ENCODE data around the gene TSPO.
A peak's percentile ranks its signal among the peaks of the same experiment; 100 is the strongest.
"Not testable (repeated sequence)": the region's sequence is repeated elsewhere in the genome, so short reads cannot be mapped to it uniquely, and the experiment has no call there.

TSPO gene

DNA sequence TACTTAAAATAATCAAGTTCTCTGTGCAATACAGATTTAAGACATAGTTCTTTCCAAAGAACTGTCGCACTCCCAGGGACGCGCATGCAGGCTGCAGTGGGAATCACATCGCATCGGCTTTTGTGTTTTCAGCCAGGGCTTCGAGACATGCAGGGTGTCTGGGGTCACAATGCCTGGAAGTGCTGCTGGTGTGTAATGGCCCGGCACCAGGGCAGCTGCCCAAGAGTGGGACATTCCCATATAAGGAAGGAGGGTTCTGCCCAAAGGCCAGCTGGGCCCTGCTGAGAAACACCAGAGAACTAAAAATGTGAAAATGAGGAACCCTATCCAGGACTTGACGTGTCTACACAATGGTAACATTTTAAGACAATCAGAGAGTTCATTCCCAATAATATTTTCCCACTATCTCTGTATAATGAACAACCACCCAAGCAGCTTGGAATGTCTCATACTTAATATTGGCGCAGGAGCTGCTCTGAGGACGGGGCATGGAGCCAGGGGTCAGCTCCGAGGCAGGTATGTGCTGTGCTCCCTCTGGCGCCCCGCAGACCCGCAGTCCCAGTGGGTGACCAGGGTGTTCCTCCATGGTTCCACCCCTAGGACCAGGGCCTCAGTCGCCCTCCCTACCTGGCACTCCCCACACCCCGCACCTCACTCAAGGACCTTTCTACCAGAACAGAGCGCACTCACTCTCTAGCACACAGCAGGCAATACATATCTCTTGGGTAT lies 19.4 kb upstream of the TSPO start:
- no peak for DNase-seq (ENCODE audit: low read depth)

DNA sequence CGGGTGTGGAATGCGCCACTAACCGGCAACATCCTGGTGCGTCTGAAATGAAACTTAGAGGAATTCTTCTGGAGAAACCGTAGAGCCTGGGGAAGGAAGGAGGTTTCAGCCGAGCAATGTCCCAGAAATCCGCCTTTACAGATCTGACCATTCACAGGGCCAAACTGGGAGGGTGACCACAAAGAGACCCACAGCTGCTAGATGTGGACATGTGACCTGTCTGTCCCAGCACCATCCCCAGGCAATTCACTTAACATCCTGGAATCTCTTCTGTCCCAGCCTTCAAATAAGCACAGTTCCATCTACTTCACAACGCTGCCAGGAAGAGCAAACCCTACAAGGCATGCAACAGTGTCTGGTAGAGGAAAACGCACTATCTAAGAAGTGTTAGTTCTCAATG lies 18.0 kb upstream of the TSPO start:
- DNase-seq (ENCODE audit: low read depth) = no peak

DNA sequence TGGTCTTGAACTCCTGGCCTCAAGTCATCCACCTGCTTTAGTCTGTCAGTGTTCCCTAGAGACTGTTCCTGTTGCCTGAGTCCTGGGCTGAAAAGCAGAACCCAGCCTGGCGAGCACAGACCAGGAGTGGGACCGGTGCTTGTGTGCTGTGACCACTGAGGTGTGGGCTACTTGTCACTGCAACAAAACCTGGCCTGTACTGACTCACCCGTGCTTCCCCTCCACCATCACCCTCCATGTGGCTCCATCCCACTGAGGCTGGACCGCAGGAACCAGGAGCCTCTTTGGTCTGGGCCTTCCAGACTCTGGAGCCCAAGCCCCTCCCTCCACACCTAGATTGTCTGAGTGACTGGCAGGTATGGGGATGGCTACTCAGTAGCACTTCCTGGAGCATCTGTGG lies 16.8 kb upstream of the TSPO start:
- DNase-seq (ENCODE audit: low read depth) = no peak

DNA sequence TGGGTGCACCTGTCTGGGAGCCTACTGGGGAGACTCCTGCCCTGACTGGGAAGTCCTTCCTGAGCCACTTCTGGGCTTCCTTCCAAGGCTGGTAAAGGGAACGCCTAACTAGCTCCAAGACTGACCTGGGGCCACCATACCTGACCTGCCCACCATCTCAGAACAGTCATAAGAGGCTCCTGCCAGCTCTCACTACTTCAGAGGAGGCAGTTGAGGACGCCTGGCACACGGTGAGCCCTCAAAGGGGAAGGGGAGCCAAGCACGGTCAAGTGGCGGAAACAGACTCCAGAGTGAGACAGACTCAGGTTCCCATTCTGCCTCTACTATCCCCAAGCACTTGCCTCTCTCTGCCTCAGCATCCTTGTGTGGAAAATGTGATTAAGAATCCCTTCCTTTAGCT lies 15.8 kb upstream of the TSPO start:
- DNase-seq (ENCODE audit: low read depth) = no peak

DNA sequence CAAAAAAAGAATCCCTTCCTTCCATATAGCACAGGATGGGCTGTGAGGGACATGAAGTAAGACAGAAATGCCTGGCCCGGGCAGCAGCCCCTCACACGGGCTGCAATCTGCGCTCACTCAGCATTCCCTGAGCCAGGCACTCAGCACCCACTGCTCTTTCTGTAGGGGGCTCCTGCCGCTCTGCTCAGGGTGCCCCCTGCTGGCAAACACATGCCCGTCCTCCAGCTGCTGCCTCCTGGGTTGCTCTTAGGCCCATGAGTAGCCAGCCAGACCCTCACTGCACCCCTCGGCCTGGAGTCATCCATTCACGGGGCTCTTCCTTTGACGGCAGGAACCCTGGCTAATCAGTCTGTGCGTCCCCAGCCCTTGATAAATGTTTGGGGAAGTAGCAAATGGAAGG lies 15.1 kb upstream of the TSPO start:
- peak; percentile 18 for DNase-seq (ENCODE audit: low read depth)

DNA sequence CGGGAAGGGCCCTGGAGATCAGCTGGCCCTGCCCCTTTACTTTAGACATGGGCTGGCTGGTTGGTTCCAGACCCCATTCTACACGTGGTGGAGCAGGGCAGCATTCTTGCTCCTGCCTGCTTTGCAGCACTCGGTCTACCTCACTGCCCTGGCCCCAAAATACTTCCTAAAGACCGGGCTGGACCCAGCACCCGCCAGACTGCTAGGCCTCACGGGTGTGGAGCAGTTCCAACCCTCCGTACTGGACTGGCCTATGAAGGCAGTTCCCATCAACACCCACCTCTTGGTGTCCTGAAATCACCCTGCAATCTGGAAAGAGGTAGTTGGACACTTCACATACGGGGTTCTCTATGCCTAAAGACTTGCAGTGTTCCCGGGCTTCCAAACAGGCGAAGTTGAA lies 14.6 kb upstream of the TSPO start:
- DNase-seq (ENCODE audit: low read depth) = no peak

DNA sequence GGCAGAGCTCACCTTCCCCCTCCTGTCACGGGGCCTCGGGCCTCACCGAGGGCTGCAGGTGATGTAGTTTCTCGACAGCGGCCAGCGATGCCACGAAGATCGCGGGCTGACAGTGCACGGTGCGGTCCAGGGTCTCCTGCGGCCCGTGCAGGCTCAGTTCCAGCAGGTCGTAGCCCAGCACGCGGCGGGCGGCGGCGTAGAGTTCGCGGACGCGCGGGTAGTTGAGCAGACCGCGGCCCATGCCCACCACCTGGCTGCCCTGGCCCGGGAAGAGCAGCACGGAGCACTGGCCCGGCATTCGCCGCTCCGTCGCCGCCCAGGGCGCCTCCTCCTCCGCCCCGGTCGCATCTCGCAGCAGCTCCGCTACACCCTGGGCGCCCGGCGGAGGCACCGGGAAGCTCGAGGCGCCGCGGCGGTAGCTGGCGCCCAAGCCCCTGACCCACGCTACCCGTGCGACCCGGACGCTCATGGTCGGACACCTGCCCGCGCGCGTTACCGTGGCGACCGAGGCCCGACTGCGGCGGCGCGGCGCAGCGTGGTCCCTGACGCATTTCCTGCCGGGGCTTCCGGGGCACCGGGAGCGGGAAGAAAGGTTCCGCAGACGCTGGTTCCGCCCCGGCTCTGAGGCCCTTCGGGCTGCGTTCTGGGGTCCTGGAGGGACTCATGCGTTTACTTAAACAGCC lies 8.3 kb upstream of the TSPO start, which contains the start of gene MCAT:
Gene MCAT (minus strand): TSS at position 519 of the 683 bp plus-strand sequence. CDS start 50 bp downstream, at position 469.
- peak; percentile 85 for DNase-seq (ENCODE audit: low read depth)

DNA sequence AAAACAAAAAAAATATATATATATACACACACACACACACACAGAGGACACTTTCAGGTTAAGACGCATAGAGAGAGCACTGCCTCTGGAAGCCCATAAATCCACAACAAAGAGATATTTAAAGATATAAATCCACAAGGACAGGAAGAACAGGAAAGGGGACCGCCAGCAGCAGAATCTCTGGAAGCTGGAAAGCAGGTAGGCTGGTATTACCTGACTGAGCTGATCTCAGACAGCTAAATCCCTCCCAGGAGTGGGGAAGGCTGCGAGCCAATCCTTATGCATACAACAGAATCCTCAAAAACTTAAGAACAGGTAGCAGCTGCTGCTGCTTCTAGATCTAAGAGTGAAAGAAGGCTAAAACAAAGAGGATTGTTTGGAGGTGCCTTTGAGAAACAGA lies 6.4 kb upstream of the TSPO start:
- no peak for DNase-seq (ENCODE audit: low read depth)

DNA sequence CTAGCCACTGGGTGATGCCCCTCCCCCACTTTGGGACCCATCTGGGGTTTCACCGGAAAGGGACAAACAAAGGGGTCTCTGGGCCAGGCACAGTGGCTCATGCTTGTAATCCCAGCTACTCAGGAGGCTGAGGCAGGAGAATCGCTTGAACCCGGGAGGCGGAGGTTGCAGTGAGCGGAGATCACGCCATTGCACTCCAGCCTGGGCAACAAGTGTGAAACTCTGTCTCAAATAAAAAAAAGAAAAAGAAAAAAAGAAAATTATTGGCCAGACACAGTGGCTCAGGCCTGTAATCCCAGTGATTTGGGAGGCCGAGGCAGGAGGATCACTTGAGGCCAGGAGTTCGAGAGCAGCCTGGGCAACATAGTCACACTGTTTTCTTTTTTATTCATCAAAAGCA lies 6.0 kb upstream of the TSPO start:
- DNase-seq (ENCODE audit: low read depth) = not testable (repeated sequence)

DNA sequence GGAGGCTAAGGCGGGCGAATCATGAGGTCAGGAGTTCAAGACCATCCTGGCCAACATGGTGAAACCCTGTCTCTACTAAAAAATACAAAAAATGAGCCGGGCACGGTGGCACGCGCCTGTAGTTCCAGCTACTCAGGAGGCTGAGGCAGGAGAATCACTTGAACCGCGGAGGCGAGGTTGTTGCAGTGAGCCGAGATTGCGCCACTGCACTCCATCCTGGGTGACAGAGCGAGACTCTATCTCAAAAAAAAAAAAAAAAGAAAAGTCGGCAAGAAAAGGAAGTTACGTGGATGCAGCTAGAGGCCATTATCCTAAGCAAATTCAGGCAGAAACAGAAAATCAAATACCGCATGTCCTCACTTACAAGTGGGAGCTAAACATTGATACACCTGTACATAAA lies 5.0 kb upstream of the TSPO start:
- DNase-seq (ENCODE audit: low read depth) = not testable (repeated sequence)

DNA sequence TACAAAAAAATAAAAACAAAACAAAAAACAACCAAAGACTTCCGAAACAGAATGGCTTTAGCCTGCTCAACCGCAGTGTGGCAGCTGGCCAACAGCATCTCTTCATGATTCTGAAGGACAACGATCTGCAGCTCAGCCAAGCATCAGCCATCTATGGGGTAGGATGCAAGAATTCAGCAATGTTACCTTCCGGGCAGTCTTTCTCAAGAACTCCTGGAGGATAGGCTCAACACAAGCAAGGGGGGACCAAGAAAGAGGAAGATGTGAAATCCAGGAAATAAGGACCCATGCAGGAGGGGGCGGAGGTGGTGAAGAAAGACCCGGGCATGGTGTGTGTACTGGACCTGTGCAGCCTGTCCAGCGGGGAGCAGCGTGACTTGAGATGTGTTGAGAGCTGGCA lies 3.5 kb upstream of the TSPO start:
- DNase-seq (ENCODE audit: low read depth) = no peak

DNA sequence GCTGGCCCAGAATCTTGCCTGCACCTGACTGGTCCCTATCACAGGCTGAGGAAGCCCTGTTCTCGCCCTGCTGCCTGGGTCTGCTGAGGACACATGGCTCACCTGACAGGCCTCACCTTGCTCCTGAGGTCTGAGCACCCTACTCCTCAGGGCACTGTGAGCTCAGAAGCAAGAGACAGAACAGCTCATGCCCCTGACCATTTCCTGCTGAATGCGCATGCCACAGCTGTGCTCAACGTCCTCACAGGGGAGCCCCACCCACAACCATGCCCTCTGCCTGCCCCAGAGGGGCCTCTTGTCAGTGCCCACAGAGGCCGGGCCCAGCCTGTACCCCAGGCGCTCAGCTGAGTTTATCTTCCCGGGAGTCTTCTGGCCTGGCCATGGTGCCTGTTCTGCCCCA lies 2.8 kb upstream of the TSPO start:
- no peak for DNase-seq (ENCODE audit: low read depth)

DNA sequence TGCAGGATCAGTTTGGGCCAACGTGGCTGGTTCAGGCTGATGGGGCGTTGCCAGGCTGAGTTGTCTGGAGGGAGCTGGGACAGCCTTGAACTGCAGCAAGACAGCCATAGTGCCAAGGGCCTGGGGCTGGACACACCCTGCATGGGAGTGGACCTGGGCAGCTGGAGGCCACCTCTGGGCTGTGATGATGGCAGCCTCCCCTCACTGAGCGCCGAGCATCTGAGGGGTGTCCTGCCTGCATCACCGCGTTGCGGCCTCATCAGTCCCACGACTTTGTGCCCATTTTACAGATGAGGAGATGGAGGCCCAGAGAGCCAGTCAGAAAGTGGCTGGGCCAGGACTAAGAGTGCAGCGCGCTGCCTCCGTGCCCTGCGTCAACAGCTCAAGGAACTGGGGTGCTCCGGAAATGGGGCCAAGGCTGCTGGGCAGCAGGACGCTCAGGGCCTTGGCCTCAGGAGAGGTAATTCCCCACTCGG lies 590 bp upstream of the TSPO start:
- no peak for DNase-seq (ENCODE audit: low read depth)

DNA sequence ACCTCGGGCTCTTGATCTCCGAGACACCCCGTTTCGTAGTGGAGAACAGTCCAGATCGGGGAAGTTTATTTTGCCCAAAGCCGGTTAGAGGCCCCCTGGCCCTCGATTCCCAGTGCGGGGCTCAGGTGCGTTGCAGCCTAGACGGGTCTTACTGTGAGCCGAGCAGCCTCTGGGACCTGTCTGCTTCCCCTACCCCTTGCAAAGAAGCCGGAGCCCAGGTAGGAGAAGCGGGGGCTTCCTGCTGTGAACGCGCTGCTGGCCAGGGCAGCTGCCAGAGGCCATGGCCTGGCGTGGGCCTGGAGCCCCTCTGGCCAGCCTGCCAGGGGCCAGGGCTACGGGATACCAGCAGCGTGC lies 621 bp downstream of the TSPO start:
- DNase-seq (ENCODE audit: low read depth) = no peak

DNA sequence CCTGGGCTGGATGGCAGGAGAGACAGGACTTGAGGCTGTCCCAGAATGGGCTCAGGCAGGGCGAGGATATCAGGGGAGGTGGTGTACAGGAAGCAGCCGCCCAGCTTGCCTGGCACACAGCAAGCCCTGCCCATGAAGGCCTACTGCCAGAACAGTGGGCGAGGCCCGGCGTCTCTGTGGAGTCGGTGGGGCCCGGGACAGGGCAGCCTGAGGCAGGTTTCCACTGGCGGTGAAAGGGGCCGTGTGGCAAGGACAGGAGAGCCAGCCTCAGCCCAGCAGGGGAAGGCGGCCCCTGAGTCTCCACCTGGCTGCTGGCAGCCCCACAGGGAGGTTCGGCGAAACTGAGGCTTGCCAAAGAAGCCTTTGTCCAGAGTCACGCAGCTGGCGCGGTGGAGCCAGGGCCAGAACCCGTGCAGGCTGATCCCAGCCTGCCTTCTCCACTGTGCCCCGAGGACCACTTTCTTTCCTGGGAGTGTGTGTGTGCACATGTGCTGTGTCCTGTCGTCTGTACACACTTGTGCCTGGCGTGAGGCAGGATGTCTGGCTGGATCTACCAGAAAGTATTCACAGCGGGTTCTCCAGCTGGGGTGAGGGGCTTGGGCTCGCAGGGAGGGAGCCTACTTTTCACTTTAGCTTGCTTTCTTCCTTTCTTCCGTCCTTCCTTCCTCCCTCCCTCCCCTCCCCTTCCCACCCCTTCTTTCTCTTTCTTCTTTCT lies 1.2 kb downstream of the TSPO start:
- peak; percentile 48 for DNase-seq (ENCODE audit: low read depth)

DNA sequence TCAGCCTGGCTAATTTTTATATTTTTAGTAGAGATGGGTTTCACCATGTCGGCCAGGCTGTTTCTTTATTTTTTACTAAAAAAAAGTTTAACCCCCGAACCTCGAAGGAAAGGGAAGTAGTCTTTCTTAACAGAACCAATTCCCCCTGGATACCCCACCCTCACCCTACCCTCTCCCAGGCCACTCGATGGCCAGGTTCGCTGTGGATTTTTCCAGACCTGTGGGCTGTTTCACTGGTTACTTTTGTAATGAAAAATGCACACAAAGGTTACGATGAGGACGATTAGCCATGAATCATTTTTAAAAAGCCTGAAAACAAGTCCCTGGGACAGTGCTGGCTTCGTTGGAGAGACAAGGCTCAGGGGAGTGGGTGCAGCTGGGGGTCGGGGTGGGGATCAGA lies 2.5 kb downstream of the TSPO start:
- no peak for DNase-seq (ENCODE audit: low read depth)

DNA sequence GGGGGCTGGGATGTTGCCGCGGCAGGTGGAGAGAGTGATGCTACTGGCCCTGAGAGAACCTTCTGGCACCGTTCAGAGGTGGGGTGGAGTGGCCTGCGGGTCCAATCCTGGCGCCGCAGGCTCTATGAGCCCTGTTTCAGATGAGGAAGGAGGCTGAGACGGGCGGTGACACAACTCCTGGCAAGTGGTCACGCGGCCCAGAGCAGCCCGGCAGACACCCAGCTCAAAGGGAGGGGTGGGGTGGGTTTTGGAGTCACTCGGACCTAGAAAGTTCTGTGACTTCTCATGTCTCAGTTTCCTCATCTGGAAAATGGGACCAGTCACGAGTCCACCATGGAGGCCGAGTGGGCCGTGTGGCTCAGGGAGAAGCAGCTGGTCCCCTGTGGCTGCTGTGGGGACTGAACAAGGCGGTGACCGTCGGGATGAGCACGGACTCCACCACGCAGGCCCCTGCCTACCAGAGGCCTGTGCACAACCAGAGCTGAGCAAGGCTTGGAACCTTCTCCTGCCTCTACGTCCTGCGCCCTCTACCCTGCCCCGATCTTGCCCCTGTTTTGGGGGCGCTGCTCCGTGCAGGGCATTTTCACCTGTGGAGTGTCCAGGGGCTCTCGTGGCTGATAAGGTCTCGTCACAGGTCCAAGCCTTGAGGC lies 3.7 kb downstream of the TSPO start:
- no peak for DNase-seq (ENCODE audit: low read depth)

DNA sequence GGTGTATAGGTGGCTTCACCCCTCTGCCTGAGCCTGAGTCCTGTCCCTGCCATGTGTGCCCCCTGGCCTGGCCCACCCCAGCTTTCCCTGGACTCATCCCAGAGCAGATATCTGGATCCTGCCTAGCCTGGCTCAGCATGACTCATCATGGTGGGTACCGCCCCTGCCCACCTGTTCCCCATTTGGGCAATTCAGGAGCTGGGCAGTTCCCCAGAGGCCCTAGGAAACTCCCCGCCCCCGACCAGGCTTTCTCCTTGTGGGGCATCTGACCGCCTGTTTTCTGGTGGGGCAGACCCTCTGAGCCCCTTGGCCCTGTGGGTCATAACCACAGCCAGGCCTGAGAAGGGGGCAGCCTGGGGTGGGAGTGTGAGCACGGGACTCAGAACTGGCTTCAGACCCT lies 4.4 kb downstream of the TSPO start:
- no peak for DNase-seq (ENCODE audit: low read depth)

DNA sequence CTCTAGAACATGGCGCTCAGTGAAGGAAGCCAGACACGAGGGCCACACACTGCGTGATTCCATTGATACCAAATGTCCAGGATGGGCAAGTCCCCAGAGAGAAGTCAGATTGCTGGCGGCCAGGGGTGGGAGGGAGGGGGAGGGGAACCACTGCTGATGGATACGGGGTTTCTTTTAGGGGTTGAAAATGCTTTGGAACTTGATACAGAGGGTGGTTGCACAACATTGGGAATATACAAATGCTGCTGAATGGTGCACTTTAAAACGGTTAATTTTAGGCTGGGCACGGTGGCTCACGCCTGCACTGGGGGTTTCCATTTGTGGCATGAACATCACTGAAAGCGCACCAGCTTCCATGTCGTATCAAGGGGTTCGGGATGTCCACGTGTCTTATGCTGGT lies 5.1 kb downstream of the TSPO start:
- DNase-seq (ENCODE audit: low read depth) = no peak

DNA sequence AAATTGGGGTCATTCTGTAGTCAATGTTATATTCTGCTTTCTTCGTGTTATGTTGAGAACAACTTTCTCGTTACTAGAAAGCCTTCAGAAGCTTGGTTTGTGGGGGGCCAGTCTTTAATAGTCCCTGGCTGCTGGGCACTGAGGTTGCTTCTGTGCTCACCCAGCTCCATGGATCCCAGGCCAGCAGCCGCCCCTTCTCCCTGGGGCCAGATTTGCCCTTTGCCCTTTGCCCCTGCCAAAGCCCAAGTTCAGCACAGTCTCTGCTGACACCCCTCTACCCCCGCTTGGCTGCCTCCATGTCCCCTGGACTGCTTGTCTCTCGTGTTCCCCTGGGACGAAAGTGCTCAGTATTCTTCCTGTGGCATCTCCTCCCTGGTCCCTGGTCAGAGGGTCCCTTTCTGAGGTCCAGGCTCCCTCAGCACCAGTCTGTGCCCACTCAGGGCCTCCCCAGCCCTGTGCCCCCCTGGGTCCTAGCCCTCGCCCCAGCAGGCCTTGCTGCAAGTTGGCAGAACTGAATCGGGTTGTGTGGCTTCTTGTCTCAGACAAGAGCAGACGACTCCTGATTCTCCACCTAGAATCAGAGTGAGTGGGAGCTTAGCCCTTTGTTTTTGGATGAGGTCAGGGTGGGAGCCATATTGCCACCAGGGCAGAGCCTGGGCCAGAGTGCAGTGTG lies 6.7 kb downstream of the TSPO start:
- no peak for DNase-seq (ENCODE audit: low read depth)

DNA sequence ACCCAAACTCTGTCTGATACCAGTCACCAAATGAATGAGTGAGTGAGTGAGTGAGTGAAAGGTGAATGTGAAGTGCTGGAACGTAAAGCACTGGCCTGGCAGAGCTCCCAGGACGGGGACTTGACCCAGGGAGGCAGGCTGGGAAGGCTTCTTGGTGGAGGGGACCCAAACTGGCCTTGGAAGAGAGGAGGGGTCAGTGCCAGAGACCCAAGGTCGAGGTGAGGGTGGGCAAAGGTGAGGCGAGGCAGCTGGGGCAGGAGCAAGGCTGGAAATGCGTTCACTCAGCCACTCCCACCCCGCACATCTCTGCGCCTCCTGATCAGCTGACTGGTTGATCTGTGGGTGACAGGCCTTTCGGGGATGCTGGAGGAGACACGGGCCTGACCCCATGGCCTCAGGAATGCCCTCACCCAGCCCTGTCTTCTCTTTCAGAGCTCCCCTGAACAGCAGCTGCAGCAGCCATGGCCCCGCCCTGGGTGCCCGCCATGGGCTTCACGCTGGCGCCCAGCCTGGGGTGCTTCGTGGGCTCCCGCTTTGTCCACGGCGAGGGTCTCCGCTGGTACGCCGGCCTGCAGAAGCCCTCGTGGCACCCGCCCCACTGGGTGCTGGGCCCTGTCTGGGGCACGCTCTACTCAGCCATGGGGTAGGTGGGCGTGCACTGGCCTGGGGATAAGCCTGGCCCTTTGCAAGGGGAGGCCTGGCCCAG lies 7.6 kb downstream of the TSPO start:
- DNase-seq (ENCODE audit: low read depth) = no peak

All from activated T-cell treated with anti-CD3 and anti-CD28 coated beads for 48 hours (primary cell).